ENCODE results near the gene TSPAN13. TPM values are rescaled to one million over a fixed set of nuclear protein-coding genes. Genes with fewer than 3 reads are reported as not detected.

TSPAN13 gene
- total RNA-seq, 1 donor from 2014 or later, result 69.8 TPM

DNA sequence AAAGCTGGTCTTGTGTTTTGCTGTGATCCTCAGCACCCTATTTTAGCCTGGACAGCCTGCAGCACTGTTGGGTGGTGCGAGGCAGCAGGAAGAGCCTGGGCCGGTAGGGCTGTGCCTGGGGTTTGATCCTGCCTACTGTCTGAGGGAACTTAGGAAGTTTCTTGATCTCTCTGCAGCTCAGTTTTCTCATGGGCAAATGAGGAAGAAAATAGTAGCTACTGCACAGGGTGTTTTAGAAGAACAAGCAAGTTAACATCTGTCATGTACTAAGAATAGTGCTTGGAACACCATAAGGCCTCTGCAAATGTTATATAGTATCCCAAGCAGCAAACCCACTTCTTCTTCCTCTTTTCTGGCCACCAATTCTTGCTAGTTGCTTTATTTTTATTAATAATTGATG lies 63.3 kb downstream of the TSPAN13 start:
- no peak for DNase-seq

DNA sequence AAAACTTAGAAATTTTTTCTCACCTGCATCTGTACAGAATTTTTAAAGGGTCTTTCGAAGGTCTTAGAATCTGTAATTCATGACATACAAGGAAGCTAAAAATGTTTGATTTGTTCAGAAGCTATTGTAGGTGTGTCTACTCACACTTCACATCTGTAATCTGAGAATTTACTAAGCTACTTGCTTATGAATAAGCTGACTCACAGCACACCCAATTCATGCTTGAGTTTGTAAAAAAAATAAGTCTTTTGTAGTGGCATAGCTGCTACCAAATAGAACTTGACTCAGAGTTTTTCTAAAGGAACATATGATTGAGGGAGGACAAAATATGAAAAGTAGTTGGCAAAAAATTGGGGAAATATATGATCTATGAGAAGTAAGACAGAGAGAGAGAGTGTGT lies 64.0 kb downstream of the TSPAN13 start:
- no peak for DNase-seq

DNA sequence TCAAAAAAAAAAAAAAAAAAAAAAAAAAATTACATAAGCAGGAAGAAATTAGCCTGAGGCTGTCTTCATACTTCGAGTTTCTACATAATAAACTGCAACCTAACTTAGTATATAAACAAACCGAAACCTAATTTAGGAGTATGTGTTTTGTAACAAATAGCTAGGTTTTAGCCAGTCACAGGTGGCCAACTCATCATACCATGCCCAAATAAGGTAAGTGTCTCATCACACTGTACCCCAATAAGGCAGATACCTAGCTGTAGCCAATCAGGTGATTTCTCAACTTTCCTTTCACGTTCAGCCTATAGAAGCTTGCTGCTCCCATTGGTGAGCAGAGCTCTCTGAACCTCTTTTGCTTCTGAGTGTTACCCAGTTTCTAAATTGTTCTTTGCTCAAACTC lies 65.2 kb downstream of the TSPAN13 start:
- DNase-seq, result no peak

DNA sequence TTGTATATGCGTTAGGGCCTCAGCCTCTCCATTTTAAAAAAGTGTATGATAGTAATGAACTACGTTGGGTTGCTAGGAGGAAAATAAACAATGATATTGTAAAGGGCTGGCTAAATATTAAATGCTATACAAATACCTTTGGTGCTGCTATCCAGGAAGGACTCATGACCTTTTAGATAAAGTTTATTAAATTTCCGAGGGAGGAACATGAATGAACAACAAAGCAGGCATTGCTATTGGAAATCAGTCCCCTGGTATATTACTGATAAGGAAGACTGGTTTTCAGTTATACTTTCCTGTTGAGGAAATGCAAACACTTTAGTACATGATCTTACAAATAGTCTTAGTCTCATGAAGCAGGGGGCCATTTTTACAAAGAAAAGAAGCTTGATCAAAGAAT lies 68.5 kb downstream of the TSPAN13 start:
- DNase-seq, result no peak

DNA sequence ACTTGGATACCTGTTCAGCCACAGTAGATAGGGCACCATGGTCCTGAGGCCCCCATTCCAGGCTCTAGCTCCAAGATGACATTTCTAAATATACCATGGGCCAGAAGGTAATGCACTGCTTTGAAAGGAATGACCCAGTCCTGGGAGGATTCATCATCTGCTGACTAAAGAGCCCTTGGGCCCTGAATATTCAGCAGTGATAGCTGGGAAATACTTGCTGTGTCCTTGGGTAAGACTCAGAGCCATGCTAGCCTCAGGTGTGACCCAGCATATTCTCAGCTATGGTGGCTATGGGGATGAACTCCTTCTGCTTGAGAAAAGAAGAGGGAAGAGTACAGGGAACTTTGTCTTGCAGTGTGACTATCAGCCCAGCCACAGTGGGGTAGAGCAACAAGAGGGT lies 72.5 kb downstream of the TSPAN13 start:
- DNase-seq, result no peak

DNA sequence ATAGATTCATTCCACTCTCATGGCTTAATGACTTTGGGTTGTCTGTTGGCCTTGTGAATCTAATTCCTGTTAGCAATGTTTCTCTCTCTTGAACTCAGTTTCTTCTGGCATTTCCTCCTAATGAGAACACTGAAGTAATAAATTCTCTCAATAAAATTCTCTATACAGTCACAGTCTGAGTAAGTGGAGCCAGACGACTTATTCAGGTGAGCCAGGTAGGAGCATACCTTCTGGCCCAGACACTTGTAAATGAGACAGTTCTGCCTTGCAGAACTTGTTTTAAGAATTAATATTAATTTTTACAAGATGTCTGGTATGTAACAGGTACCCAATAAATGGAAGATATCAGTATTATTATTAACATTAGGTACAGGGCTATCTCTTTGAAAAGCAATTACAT lies 79.8 kb downstream of the TSPAN13 start:
- no peak for DNase-seq

Other genes starting within 250 kb of the TSPAN13 start
- gene LRRC72, start 226.9 kb upstream of the TSPAN13 start, total RNA-seq, result not detected in 2 replicates
- 14.6 and 16.3 TPM in 2 replicates for gene ANKMY2, start 108.0 kb upstream of the TSPAN13 start, total RNA-seq
- 134 and 208 TPM in 2 replicates for gene BZW2, start 107.6 kb upstream of the TSPAN13 start, total RNA-seq
- 0.51 TPM in 1 of 2 replicates, not detected in the other for gene AGR2, start 51.2 kb downstream of the TSPAN13 start, total RNA-seq
- gene AGR3, start 128.2 kb downstream of the TSPAN13 start, total RNA-seq, result 0.19 TPM in 1 of 2 replicates, not detected in the other

All from dermis blood vessel endothelial cell (primary cell).